OCI-LY7 (cell line): ENCODE data around the gene CTXN3. TPM values are rescaled to one million over a fixed set of nuclear protein-coding genes. Genes with fewer than 3 reads are reported as not detected.

Experiments used
- BruUV-seq: library from RNA; stranded (reverse); fragments of 400-500 nt; replicated peaks from 2 replicates; lab custom pipeline; 2021; lab: Mats Ljungman, UMichigan
- CTCF ChIA-PET: fragments of 300-600 bp; sonication (Branson Sonifier 250); formaldehyde crosslinking; loops from one replicate; lab custom pipeline; 2022; ENCODE audit warnings: antibody characterized with exemption; ENCODE audit not compliant: unreplicated experiment; lab: Charles Lee
- POLR2A ChIA-PET: fragments of 300-600 bp; sonication (Branson Sonifier 250); formaldehyde crosslinking; loops from one replicate; lab custom pipeline; 2022; ENCODE audit warnings: antibody characterized with exemption; lab: Charles Lee
- DNase-seq: peaks from one replicate; pipeline ENCODE4 v3.0.0-alpha.2; 2015; ENCODE audit warnings: low spot score
- H2AFZ ChIP-seq: fragments of 200-600 bp; sonication (generic), shearing (Covaris generic); 2 replicates; pipeline ENCODE4 v1.6.1; 2014; ENCODE audit warnings: mild to moderate bottlenecking, antibody characterized with exemption, low read length, moderate library complexity
- H3K27ac ChIP-seq: fragments of 200-600 bp; sonication (generic); 2 replicates; pipeline ENCODE4 v1.5.1; 2014; ENCODE audit warnings: mixed run types, low read depth, mild to moderate bottlenecking, moderate library complexity, low read length, inconsistent platforms; ENCODE audit not compliant: poor library complexity, severe bottlenecking
- H3K36me3 ChIP-seq: fragments of 200-600 bp; sonication (generic); 2 replicates; pipeline ENCODE4 v1.6.1; 2014; ENCODE audit warnings: mild to moderate bottlenecking, antibody characterized with exemption, low read length, moderate library complexity, mixed read lengths; ENCODE audit not compliant: insufficient read depth
- H3K4me1 ChIP-seq: fragments of 200-600 bp; sonication (generic); 2 replicates; pipeline ENCODE4 v1.5.1; 2014; ENCODE audit warnings: mild to moderate bottlenecking, low read length; ENCODE audit not compliant: insufficient read depth, poor library complexity, severe bottlenecking
- H3K4me2 ChIP-seq: fragments of 200-600 bp; sonication (generic); 2 replicates; pipeline ENCODE4 v1.6.1; 2014; ENCODE audit warnings: mild to moderate bottlenecking, low read length
- H3K4me3 ChIP-seq: fragments of 200-600 bp; sonication (generic); 2 replicates; pipeline ENCODE4 v1.5.1; 2014; ENCODE audit warnings: mild to moderate bottlenecking, low read depth, low read length; ENCODE audit not compliant: poor library complexity, severe bottlenecking
- H3K79me2 ChIP-seq: fragments of 200-600 bp; sonication (generic); 2 replicates; pipeline ENCODE4 v1.6.1; 2016; ENCODE audit warnings: low read depth, mild to moderate bottlenecking, low read length, moderate library complexity, mixed read lengths; ENCODE audit not compliant: insufficient read depth
- H3K9me2 ChIP-seq: fragments of 200-600 bp; sonication (generic); 2 replicates; pipeline ENCODE4 v1.6.1; 2016; ENCODE audit warnings: mild to moderate bottlenecking, low read length, mixed read lengths; ENCODE audit not compliant: insufficient read depth
- H3K9me3 ChIP-seq: fragments of 200-600 bp; sonication (generic); 2 replicates; pipeline ENCODE4 v1.6.1; 2014; ENCODE audit warnings: mild to moderate bottlenecking, mixed run types, low read length, mixed read lengths
- H4K20me1 ChIP-seq: fragments of 200-600 bp; sonication (generic); 2 replicates; pipeline ENCODE4 v1.6.1; 2014; ENCODE audit warnings: mild to moderate bottlenecking, antibody characterized with exemption, low read length, moderate library complexity, mixed read lengths; ENCODE audit not compliant: insufficient read depth
- CTCF ChIP-seq: fragments of 200-600 bp; sonication (generic); conservative IDR thresholded peaks from 2 replicates; pipeline ENCODE4 v1.5.1; 2014; ENCODE audit warnings: mild to moderate bottlenecking, antibody characterized with exemption, low read length, moderate library complexity, mixed read lengths
- EZH2phosphoT487 ChIP-seq: fragments of 200-600 bp; sonication (generic); IDR thresholded peaks from 2 replicates; pipeline ENCODE4 v1.6.1; 2018; ENCODE audit warnings: low read depth, borderline replicate concordance, mild to moderate bottlenecking, mixed run types, antibody characterized with exemption, low read length, moderate library complexity, mixed read lengths
- intact Hi-C: fragments of 100-400 bp; cut with micrococcal nuclease; formaldehyde crosslinking; loops from one replicate; pipeline ENCODE4 v1.10.0; 2022; ENCODE audit not compliant: unreplicated experiment
- total RNA-seq, 2 experiments: library from RNA; depleted of rRNA in 1 of 2; stranded (reverse); fragments of >200 nt in 1 of 2; shearing (Covaris generic) in 1 of 2; gene quantifications; 2 replicates each; pipeline ENCODE4 v1.2.3, GENCODE V29; 2014 to 2022

Gene CTXN3
- total RNA-seq, 2 experiments from 2014 or later, result not detected

GRCh38 chr5:127685662-127686061, 36.8 kb downstream of the CTXN3 start:
- Histone ChIP-seq H3K9me2 (no peaks in the 10 kb centered on the region), H3K4me1 (no peaks in the 10 kb centered on the region), H3K4me3 (no peak overlapping the region), H2AFZ (no peak overlapping the region), H3K27ac (no peak overlapping the region), H3K9me3 (no peaks in the 10 kb centered on the region), H4K20me1 (no peaks in the 10 kb centered on the region), H3K79me2 (no peaks in the 10 kb centered on the region), H3K4me2 (no peak overlapping the region), H3K36me3 (no peaks in the 10 kb centered on the region)
- no peak for DNase-seq
- ChIA-PET POLR2A (interaction anchor here (0.7 kb wide), 1 partner anchor 277 kb away, joined by 3 read pairs; no protein-coding TSS in a partner anchor), CTCF (no interaction called here)
- TF ChIP-seq CTCF (no peak), EZH2phosphoT487 (no peak)
- intact Hi-C loops, result no loop called here
- no TSS peak for BruUV-seq

GRCh38 chr5:127686424-127686823, 37.5 kb downstream of the CTXN3 start:
- POLR2A ChIA-PET, result no interaction called here
- no peak for TF ChIP-seq EZH2phosphoT487
- TF ChIP-seq CTCF, result no peak
- BruUV-seq, result no TSS peak

GRCh38 chr5:127694518-127695171, 45.8 kb downstream of the CTXN3 start:
- BruUV-seq, result no TSS peak
- POLR2A ChIA-PET, result no interaction called here

More at GRCh38 chr5:127686424-127686823, 37.5 kb downstream of the CTXN3 start:
- H3K79me2 ChIP-seq, result no peaks in the 10 kb centered on the region
- H3K9me2 ChIP-seq, result no peaks in the 10 kb centered on the region
- intact Hi-C loops, result no loop called here
- H3K4me2 ChIP-seq, result no peak overlapping the region
- H2AFZ ChIP-seq, result no peak overlapping the region
- CTCF ChIA-PET, result no interaction called here
- H3K27ac ChIP-seq, result no peak overlapping the region
- DNase-seq, result no peak
- no peaks in the 10 kb centered on the region for H4K20me1 ChIP-seq
- no peaks in the 10 kb centered on the region for H3K4me1 ChIP-seq
- no peaks in the 10 kb centered on the region for H3K36me3 ChIP-seq
- no peaks in the 10 kb centered on the region for H3K9me3 ChIP-seq
- no peak overlapping the region for H3K4me3 ChIP-seq

More at GRCh38 chr5:127694518-127695171, 45.8 kb downstream of the CTXN3 start:
- TF ChIP-seq EZH2phosphoT487, result no peak
- TF ChIP-seq CTCF, result no peak
- H3K4me2 ChIP-seq, result no peak overlapping the region
- no peaks in the 10 kb centered on the region for H3K9me2 ChIP-seq
- no peaks in the 10 kb centered on the region for H4K20me1 ChIP-seq
- no peaks in the 10 kb centered on the region for H3K4me1 ChIP-seq
- DNase-seq, result no peak
- H3K27ac ChIP-seq, result no peak overlapping the region
- H3K9me3 ChIP-seq, result no peaks in the 10 kb centered on the region
- CTCF ChIA-PET, result no interaction called here
- H3K4me3 ChIP-seq, result no peak overlapping the region
- no peaks in the 10 kb centered on the region for H3K36me3 ChIP-seq
- intact Hi-C loops, result no loop called here
- H3K79me2 ChIP-seq, result no peaks in the 10 kb centered on the region
- no peak overlapping the region for H2AFZ ChIP-seq
